Skin epidermis (tissue), 12 donors: ENCODE results near the gene ICA1.

ENCODE experiments used
- H3K27ac ChIP-seq, 21 experiments: fragments of 200-600 bp; sonication (generic) in 11 of 21; one replicate each; pipeline ENCODE4 v1.5.0; 2020; ENCODE audit warnings: mild to moderate bottlenecking in 3 of 21, inconsistent platforms in 2 of 21, moderate library complexity in 2 of 21
- H3K4me3 ChIP-seq, 7 experiments: fragments of 200-600 bp; sonication (generic) in 2 of 7; one replicate each; pipeline ENCODE4 v1.5.0; 2020; ENCODE audit warnings: inconsistent platforms in 2 of 7, mild to moderate bottlenecking in 2 of 7, moderate library complexity in 1 of 7

ICA1 gene

GRCh38 chr7:8146788-8147413, 115.1 kb downstream of the ICA1 start:
- H3K27ac ChIP-seq, result peak overlapping the region in 3 of 21 experiments; percentile 20 to 39 (median 26)
- H3K4me3 ChIP-seq, result no peak overlapping the region

- no peak overlapping the region for H3K4me3 ChIP-seq
- peak overlapping the region in 2 of 21 experiments; percentile 20 to 39 for H3K27ac ChIP-seq
Observed at GRCh38 chr7:8146106-8146787, 115.7 kb downstream of the ICA1 start.

GRCh38 chr7:8144856-8145255, 117.1 kb downstream of the ICA1 start:
- Histone ChIP-seq H3K27ac (peak overlapping the region in 3 of 21 experiments; percentile 1 to 81 (median 11)), H3K4me3 (no peak overlapping the region)

DNA sequence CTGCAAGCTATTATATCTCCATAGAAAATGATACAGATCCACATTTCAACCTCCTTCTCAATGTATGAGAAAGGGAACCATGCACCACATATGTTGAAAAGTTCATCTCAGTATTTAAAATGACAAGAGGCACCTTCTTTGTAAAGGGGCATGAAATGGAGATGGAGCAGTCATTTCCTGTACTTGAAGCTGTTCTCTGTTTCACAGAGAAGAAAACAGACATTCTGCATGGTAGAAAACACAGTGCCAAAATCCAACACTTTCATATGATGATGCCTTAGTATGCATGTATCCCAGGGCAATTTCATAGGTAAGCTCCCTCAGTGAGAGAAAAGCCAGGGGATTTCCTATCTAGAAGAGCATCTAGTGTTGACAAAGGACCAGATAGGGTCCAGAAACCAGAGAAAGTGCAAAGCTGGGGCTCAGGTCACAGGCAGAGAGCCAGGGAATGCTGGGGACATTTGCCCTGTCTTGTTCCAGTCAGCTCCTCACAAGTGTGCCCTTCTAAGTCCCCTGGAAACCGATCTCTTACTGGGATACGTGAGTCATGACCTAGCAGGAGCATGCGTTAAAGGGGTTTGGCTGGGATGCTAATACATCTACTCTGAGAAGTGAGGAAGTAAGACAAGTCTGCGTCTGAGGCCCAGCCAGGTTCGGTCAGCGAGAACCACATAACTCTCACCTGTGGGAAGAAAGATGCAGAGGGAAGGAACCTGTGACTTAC, 118.7 kb downstream of the ICA1 start:
- Histone ChIP-seq H3K27ac (peak overlapping the region in 9 of 21 experiments; percentile 23 to 83 (median 43)), H3K4me3 (no peak overlapping the region)

- H3K4me3 ChIP-seq, result no peak overlapping the region
- H3K27ac ChIP-seq, result peak overlapping the region in 3 of 21 experiments; percentile 75 to 83 (median 81)
Observed at GRCh38 chr7:8142477-8142876, 119.5 kb downstream of the ICA1 start.

- Histone ChIP-seq H3K27ac (peak overlapping the region in 5 of 21 experiments; percentile 30 to 83 (median 75)), H3K4me3 (no peak overlapping the region)
Observed at GRCh38 chr7:8141070-8141469, 120.9 kb downstream of the ICA1 start.

GRCh38 chr7:8136051-8136730, 125.8 kb downstream of the ICA1 start:
- Histone ChIP-seq H3K27ac (peak overlapping the region in 1 of 21 experiments; percentile 82), H3K4me3 (no peak overlapping the region)

GRCh38 chr7:8135417-8135816, 126.5 kb downstream of the ICA1 start:
- peak overlapping the region in 2 of 21 experiments; percentile 8 to 82 for H3K27ac ChIP-seq
- H3K4me3 ChIP-seq, result no peak overlapping the region

DNA sequence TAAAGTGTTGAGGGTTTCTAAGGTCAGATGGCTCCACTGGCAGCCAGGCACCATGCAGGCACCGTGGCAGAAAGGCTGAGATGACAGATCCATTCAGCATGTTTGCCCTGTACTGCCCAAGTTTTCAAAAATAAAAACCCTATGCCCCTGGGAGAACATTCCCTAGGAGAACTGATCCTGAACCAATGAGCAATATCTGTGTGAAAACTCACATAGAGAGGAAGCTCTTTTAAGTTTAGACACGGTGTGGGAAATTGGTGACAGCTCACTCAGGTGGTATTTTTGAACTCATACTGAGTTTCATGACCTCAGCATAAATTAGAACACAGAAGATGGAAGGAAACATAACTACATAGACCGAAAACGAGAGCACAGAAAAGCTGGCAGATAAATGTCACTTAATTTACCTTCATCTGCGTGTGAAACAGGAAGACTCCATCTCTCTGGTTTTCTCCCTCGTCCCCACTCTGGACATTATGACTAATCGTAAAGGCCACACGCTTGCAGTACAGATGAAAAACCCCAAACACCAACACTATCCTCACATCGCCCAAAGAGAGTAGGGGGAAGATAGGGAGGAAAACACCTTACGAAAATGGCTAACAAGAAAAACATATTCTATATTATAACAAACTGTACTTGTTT, 127.8 kb downstream of the ICA1 start:
- H3K27ac ChIP-seq, result peak overlapping the region in 6 of 21 experiments; percentile 14 to 82 (median 58)
- H3K4me3 ChIP-seq, result no peak overlapping the region

GRCh38 chr7:8133188-8133848, 128.6 kb downstream of the ICA1 start:
- H3K27ac ChIP-seq, result peak overlapping the region in 5 of 21 experiments; percentile 37 to 82 (median 79)
- H3K4me3 ChIP-seq, result no peak overlapping the region

DNA sequence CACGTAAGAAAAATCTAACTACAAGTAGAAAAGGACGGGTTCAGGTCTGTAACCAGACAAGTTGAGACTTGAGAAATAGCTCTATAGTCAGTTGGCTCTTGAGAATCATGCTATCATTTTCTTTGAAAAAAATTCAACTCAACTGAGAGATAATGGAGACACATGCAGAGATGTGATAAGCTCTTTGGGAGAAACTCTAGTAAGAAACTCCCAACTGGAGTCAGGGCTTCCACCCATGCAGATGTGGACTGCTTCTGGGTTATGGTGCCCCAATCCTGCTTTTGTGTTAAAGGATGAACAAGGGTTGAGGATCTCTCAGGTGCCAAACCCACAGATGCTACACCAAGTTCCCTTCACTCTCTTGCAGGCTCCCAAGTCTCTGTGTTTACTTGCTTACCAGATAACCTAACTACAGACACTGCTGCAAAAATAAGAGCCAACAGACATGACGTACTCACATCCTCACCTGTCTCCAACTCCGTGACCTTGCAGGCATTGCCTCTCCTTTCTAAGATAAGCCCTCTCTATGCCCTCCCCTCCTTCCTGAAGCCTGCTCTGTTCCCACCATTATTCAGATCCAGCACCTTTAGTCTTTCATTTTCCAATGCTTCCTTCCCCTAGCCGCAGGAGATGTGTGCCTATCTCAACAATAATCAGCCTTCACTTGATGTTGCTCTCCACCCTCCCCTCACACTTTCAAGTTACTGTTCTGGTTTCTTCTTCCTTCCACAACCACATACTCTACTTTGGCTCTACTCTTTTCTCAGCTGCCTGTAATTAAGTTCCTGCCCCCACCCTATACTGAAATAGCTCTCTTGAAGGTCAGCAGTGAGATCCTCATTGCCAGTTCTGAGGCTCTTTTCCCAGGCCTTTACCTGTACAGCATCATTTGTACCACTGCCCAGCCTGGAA, 130.0 kb downstream of the ICA1 start:
- peak overlapping the region in 8 of 21 experiments; percentile 3 to 82 (median 64) for H3K27ac ChIP-seq
- H3K4me3 ChIP-seq, result no peak overlapping the region

DNA sequence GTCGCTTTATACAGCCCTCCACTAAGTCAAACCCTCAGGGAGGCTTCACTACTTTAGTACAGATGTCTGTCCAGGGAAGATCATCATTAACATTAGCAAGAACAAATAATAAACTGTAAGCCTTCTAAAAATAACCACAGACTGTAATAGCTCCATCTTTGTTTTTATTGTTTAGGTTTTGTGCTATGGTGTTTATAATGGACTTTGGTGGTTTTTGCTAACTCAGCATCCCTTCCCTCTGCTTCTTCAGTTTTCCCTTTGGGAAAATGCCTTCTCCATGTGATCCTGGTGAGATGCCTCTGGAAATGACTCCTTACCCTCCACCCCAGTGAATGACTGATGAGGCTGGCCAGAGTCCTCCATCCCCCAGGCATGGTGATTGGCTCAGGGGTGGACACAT, 131.3 kb downstream of the ICA1 start:
- Histone ChIP-seq H3K4me3 (no peak overlapping the region), H3K27ac (peak overlapping the region in 6 of 21 experiments; percentile 51 to 82 (median 76))

GRCh38 chr7:8129318-8129659, 132.7 kb downstream of the ICA1 start:
- Histone ChIP-seq H3K27ac (peak overlapping the region in 4 of 21 experiments; percentile 23 to 81 (median 66)), H3K4me3 (no peak overlapping the region)

GRCh38 chr7:8128449-8129317, 133.3 kb downstream of the ICA1 start:
- H3K27ac ChIP-seq, result peak overlapping the region in 7 of 21 experiments; percentile 3 to 81 (median 66)

GRCh38 chr7:8126601-8127167, 135.3 kb downstream of the ICA1 start:
- no peak overlapping the region for H3K4me3 ChIP-seq
- peak overlapping the region in 6 of 21 experiments; percentile 48 to 93 (median 83) for H3K27ac ChIP-seq

More at GRCh38 chr7:8128449-8129317, 133.3 kb downstream of the ICA1 start:
- no peak overlapping the region for H3K4me3 ChIP-seq

DNA sequence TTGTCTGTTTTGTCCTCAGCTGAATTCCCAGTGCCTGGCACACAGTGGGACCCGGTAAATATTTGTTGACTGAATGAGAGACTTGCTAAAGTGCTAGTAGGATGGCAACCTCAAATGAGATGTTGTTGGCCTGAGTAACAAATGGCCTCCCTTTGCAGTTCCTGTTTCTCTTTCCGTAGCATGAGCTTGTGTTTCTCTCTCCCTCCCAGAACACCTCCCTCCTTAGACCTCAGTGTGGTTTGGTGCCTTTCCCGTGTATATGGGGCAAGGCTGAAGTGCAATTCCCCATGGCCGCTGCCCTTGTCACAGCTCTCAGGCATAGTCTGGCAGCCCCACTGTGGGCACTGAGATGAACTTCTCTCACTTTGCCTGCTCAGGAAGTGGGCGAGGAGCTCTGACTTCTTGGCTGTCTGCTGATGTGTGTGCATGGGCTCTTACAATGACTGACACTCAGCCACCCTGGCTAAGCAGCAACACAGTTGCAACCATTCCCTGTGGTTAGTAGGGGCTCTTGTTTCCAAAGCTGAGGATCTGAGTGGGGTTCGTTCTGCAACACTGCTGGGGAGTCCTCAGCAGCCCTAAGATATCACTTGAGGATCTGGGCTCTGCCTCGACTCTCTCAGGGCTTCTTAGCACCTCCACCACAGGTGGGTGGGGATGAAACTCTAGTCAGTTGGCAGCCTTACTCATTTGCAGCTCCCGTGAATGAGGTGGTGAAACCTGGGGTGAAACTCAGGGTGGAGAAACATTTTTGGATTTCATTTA, 136.1 kb downstream of the ICA1 start:
- peak overlapping the region in 14 of 21 experiments; percentile 31 to 93 (median 59) for H3K27ac ChIP-seq
- no peak overlapping the region for H3K4me3 ChIP-seq
